Heart right ventricle (tissue), 16 donors: ENCODE measurements around the gene SPNS2. TPM values are rescaled to one million over a fixed set of nuclear protein-coding genes. Genes with fewer than 3 reads are reported as not detected.

Experiments
- ATAC-seq, 8 donors: fragments of 200-7000 bp; cut with Tn5 transposase; one replicate each; pipeline ENCODE4 v1.9.1; 2020; ENCODE audit warnings: mild to moderate bottlenecking in 8 of 8, moderate library complexity in 8 of 8, moderate number of reproducible peaks in 1 of 8
- DNase-seq, 2 donors: peaks; one replicate each; pipeline ENCODE4 v3.0.0-alpha.2; 2020
- H3K27ac ChIP-seq, 10 donors: fragments of 200-600 bp; sonication (generic) in 2 of 10; one replicate each; pipeline versions ENCODE4 v1.5.0 to v1.8.0; 2020 to 2022; ENCODE audit warnings: mild to moderate bottlenecking in 3 of 10
- H3K27me3 ChIP-seq, 7 donors: fragments of 200-600 bp; one replicate each; pipeline ENCODE4 v1.8.0; 2021 to 2022; ENCODE audit warnings: mild to moderate bottlenecking in 2 of 7
- H3K36me3 ChIP-seq, 9 donors: fragments of 200-600 bp; sonication (generic) in 1 of 9; one replicate each; pipeline versions ENCODE4 v1.5.0 to v1.8.0; 2020 to 2022; ENCODE audit warnings: mild to moderate bottlenecking in 2 of 9
- H3K4me1 ChIP-seq, 9 donors: fragments of 200-600 bp; sonication (generic) in 1 of 9; one replicate each; pipeline versions ENCODE4 v1.5.0 to v1.8.0; 2020 to 2022; ENCODE audit warnings: mild to moderate bottlenecking in 4 of 9
- H3K4me3 ChIP-seq, 10 donors: fragments of 200-600 bp; sonication (generic) in 2 of 10; one replicate each; pipeline versions ENCODE4 v1.5.0 to v1.8.0; 2020 to 2022; ENCODE audit warnings: mild to moderate bottlenecking in 7 of 10, moderate library complexity in 2 of 10
- H3K9me3 ChIP-seq, 11 donors: fragments of 200-600 bp in 10 of 11; sonication (generic) in 2 of 11; one replicate each; pipeline versions ENCODE4 v1.5.0 to v1.8.0; 2013 to 2022; ENCODE audit warnings: mild to moderate bottlenecking in 2 of 11, control low read depth in 1 of 11, moderate library complexity in 1 of 11
- WGBS, 2 donors: extraction: QIAGEN DNeasy Blood & Tissue Kit; methylation state at CpG; one replicate each; pipeline ENCODE4 v1.1.7; 2013; ENCODE audit warnings: inconsistent platforms in 1 of 2; 5-methylcytosine and 5-hydroxymethylcytosine counted together
- intact Hi-C, 10 donors: fragments of 100-400 bp; cut with DNase I; formaldehyde crosslinking; loops; one replicate each; pipeline versions ENCODE4 v1.11.1 to v1.14.2; 2022
- polyA plus RNA-seq, 2 donors: library from polyadenylated mRNA; stranded (reverse); fragments of 200-250 nt; gene quantifications; one replicate each; pipeline ENCODE4 v1.2.3, GENCODE V29; 2013
- total RNA-seq, 10 donors: library from RNA; stranded (reverse); fragmentation: NEBNext Ultra II Directional in 3 of 10; extraction: Animal tissue kit (Norgen Biotek cat#: 25700) in 3 of 10; gene quantifications; one replicate each; pipeline versions ENCODE4 v1.2.1 to v1.2.4, GENCODE V29; 2021 to 2023
- TF ChIP-seq, protein P1 (sequence below), 9 donors: fragments of 200-600 bp; sonication (generic) in 2 of 9; IDR thresholded peaks; one replicate each; pipeline versions ENCODE4 v1.5.0 to v1.8.0; 2021 to 2022; ENCODE audit warnings: antibody characterized with exemption in 9 of 9, mild to moderate bottlenecking in 5 of 9, moderate library complexity in 1 of 9
- donor health status: Arrhythmogenic right ventricular cardiomyopathy.
- donor health status: ischemic (EF 13 %, LVEDD 7.1; RV severe dilation, severe dysfunction).
- donor health status: healthy with polysubstance abuse.
- donor health status: DM: no; HTN: yes; CAD: no.
- donor health status: DM: no; HTN: no; CAD: no.
- donor health status: ischemic (EF 25% LVEDD 6.9; RV normal size, moderate dysfunction).
- donor health status: ischemic (EF 25% LVEDD 5.7; RV mildly dilated, moderate dysfunction).
- donor health status: healthy.
- donor health status: DM: yes; HTN: yes; CAD: no.
- donor health status: Ischemic cardiomyopathy.
- donor health status: ischemic (EF 35%, LVEDD 5.7; RV mildly dilated, moderate dysfunction).
- donor health status: nonischemic (EF 11% LVEDD 7.7; RV severe dilation, severe dysfunction).
- donor health status: DM: yes; HTN: yes; CAD: no.
- donor health status: PGD.
- donor health status: ischemic (EF 29% LVEDD 5.4; RV normal size, mild dysfunction).
- donor health status: nonischemic (EF 23%, LVEDD 6.1; RV moderate dilation, normal function).

SPNS2 gene
- total and polyA plus RNA-seq, 12 donors: 4.5 to 27.7 (median 9.8) TPM

DNA sequence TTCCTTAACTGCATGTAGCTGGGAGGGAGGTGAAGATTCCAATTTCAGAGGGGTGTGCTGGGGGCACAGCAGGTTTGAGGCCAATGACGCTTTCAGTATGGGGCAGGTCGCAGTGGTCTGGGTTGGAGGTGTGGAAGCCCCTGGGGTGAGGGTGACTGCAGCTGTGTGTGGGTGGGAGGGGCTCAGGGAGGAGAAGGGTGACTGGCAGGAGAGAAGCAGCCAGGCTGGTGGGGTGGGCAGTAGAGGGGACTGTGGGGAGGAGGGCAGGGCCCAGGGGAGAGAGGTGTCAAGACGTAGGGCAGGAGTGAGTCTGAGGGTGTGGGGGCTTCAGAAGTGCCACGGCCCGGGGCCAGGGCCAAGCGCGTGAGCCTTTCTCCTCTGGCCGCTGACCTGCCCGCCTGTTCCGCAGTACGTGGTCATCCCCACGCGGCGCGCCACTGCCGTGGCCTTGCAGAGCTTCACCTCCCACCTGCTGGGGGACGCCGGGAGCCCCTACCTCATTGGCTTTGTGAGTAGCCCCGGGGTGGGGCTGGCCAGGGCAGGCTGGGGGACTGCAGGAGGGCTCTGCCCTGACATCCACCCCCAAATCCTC is 37.1 kb downstream of the SPNS2 start:
- TF ChIP-seq, protein P1, sequence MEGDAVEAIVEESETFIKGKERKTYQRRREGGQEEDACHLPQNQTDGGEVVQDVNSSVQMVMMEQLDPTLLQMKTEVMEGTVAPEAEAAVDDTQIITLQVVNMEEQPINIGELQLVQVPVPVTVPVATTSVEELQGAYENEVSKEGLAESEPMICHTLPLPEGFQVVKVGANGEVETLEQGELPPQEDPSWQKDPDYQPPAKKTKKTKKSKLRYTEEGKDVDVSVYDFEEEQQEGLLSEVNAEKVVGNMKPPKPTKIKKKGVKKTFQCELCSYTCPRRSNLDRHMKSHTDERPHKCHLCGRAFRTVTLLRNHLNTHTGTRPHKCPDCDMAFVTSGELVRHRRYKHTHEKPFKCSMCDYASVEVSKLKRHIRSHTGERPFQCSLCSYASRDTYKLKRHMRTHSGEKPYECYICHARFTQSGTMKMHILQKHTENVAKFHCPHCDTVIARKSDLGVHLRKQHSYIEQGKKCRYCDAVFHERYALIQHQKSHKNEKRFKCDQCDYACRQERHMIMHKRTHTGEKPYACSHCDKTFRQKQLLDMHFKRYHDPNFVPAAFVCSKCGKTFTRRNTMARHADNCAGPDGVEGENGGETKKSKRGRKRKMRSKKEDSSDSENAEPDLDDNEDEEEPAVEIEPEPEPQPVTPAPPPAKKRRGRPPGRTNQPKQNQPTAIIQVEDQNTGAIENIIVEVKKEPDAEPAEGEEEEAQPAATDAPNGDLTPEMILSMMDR (IDR thresholded peaks at IDR 0.05): no peak
- no peaks in the 10 kb centered on the region for H3K9me3 ChIP-seq
- WGBS, 2 donors: 58 to 62% methylated on average over 19 of the region's 19 CpGs
- DNase-seq (no peak), ATAC-seq (peak in 1 of 8 donors; percentile 1)
- H3K36me3 ChIP-seq: peaks cover 0 to 34% (median 11%) of the 10 kb centered on the region in 9 donors
- H3K4me1 ChIP-seq: peaks cover 20 to 100% (median 79%) of the 10 kb centered on the region in 9 donors
- no peaks in the 10 kb centered on the region for H3K27me3 ChIP-seq
- H3K27ac ChIP-seq: peak overlapping the region in 8 of 10 donors; percentile 66 to 88 (median 78)
- peak overlapping the region in 4 of 10 donors; percentile 8 to 25 (median 13) for H3K4me3 ChIP-seq
- intact Hi-C loops: loop anchor here in 4 of 10 donors (5.0 to 10.0 kb wide), 3 partner anchors 38 to 113 kb away; partner anchors contain the start of gene SPNS2 (in 1 of the 4)

GRCh38 chr17:4536259-4536741 is 37.6 kb downstream of the SPNS2 start:
- H3K9me3 ChIP-seq: no peaks in the 10 kb centered on the region
- H3K4me1 ChIP-seq: peaks cover 25 to 100% (median 79%) of the 10 kb centered on the region in 9 donors
- H3K36me3 ChIP-seq: peaks cover 0 to 40% (median 11%) of the 10 kb centered on the region in 9 donors
- 24 to 37% methylated on average over 19 of the region's 19 CpGs for WGBS, 2 donors
- TF ChIP-seq, protein P1 (IDR thresholded peaks at IDR 0.05): no peak
- DNase-seq (no peak), ATAC-seq (peak in 5 of 8 donors; percentile 3 to 20 (median 11))
- intact Hi-C loops: loop anchor here in 4 of 10 donors (5.0 to 10.0 kb wide), 3 partner anchors 39 to 114 kb away; partner anchors contain the start of gene SPNS2 (in 1 of the 4)
- H3K27me3 ChIP-seq: no peaks in the 10 kb centered on the region
- H3K27ac ChIP-seq: peak overlapping the region; percentile 27 to 88 (median 77)
- peak overlapping the region in 6 of 10 donors; percentile 8 to 25 (median 13) for H3K4me3 ChIP-seq

GRCh38 chr17:4536742-4537411 is 38.2 kb downstream of the SPNS2 start:
- intact Hi-C loops: loop anchor here in 4 of 10 donors (5.0 to 10.0 kb wide), 3 partner anchors 40 to 115 kb away; partner anchors contain the start of gene SPNS2 (in 1 of the 4)
- Histone ChIP-seq H3K36me3 (peaks cover 0 to 45% (median 11%) of the 10 kb centered on the region in 9 donors), H3K9me3 (no peaks in the 10 kb centered on the region), H3K4me3 (peak overlapping the region in 6 of 10 donors; percentile 8 to 25 (median 13)), H3K27ac (peak overlapping the region; percentile 27 to 88 (median 77)), H3K27me3 (no peaks in the 10 kb centered on the region), H3K4me1 (peaks cover 25 to 100% (median 79%) of the 10 kb centered on the region in 9 donors)
- TF ChIP-seq, protein P1 (IDR thresholded peaks at IDR 0.05): no peak
- peak in 1 of 2 donors; percentile 44 for DNase-seq
- WGBS, 2 donors: 35 to 49% methylated on average over 18 of the region's 18 CpGs
- ATAC-seq: peak; percentile 10 to 54 (median 40)
